Transverse colon (tissue), 4 donors: ENCODE data around the gene COX7B2. TPM values are rescaled to one million over a fixed set of nuclear protein-coding genes. Genes with fewer than 3 reads are reported as not detected.

Experiments
- DNase-seq: peaks from one replicate; pipeline ENCODE4 v3.0.0-alpha.2; 2019
- H3K27ac ChIP-seq, 4 donors: fragments of 200-600 bp; sonication (generic); 2 replicates each; pipeline ENCODE4 v1.5.1; 2016 to 2018; ENCODE audit warnings: inconsistent platforms in 4 of 4
- H3K27me3 ChIP-seq: fragments of 200-600 bp; sonication (generic); 2 replicates; pipeline ENCODE4 v1.5.1; 2017; ENCODE audit warnings: inconsistent platforms
- H3K36me3 ChIP-seq, 4 donors: fragments of 200-600 bp; sonication (generic); 2 replicates each; pipeline ENCODE4 v1.5.1; 2017 to 2019; ENCODE audit warnings: inconsistent platforms in 4 of 4
- H3K4me1 ChIP-seq, 4 donors: fragments of 200-600 bp; sonication (generic); 2 replicates each; pipeline ENCODE4 v1.5.1; 2017 to 2020; ENCODE audit warnings: inconsistent platforms in 4 of 4
- H3K4me3 ChIP-seq, 4 donors: fragments of 200-600 bp; sonication (generic); 1 replicate in 1 of 4; 2 replicates in 3 of 4; pipeline versions ENCODE4 v1.5.1 to v1.6.1; 2017 to 2019; ENCODE audit warnings: inconsistent platforms in 4 of 4
- H3K9me3 ChIP-seq, 2 donors: fragments of 200-600 bp; sonication (generic); 2 replicates each; pipeline ENCODE4 v1.5.1; 2017 to 2019; ENCODE audit warnings: inconsistent platforms in 2 of 2
- EP300 ChIP-seq: sonication (generic); formaldehyde crosslinking; IDR thresholded peaks from one replicate; pipeline ENCODE4 v1.6.1; 2017; ENCODE audit warnings: antibody characterized with exemption, low read depth
- POLR2A ChIP-seq: fragments of 450-650 bp; IDR thresholded peaks from one replicate; pipeline ENCODE4 v1.6.1; 2016; ENCODE audit warnings: antibody characterized with exemption, mild to moderate bottlenecking, moderate library complexity
- POLR2AphosphoS5 ChIP-seq, 3 donors: sonication (generic); formaldehyde crosslinking; IDR thresholded peaks; one replicate each; pipeline ENCODE4 v1.6.1; 2016; ENCODE audit warnings: antibody characterized with exemption in 3 of 3
- WGBS, 2 donors: methylation state at CpG; one replicate each; pipeline ENCODE4 v1.1.5; 2018; ENCODE audit warnings: low coverage in 1 of 2; 5-methylcytosine and 5-hydroxymethylcytosine counted together
- in situ Hi-C, 4 donors: fragments of 200-750 bp; cut with MboI; loops; one replicate each; pipeline versions ENCODE4 v1.15.0 to v1.15.1; 2017; ENCODE audit warnings: low sequenced_read_pairs in 3 of 4, low pct_ligation_motif_present in 1 of 4, low pct_unique_long_range_greater_than_20kb in 1 of 4
- intact Hi-C: fragments of 100-400 bp; cut with DNase I; formaldehyde crosslinking; loops from one replicate; pipeline ENCODE4 v1.15.1; 2023; ENCODE audit warnings: low total_unique reads
- total RNA-seq, 4 donors: library from RNA; depleted of rRNA; stranded (reverse); fragments of >200 nt; gene quantifications; one replicate each; pipeline ENCODE4 v1.1.0, GENCODE V29; 2016
- TF ChIP-seq, protein P1 (sequence below), 5 experiments: fragments of 200-600 bp in 3 of 5; fragments of 450-650 bp in 2 of 5; sonication (generic) in 3 of 5; IDR thresholded peaks; 1 replicate in 2 of 5; 2 replicates in 3 of 5; pipeline ENCODE4 v1.5.1; 2016 to 2017; ENCODE audit warnings: antibody characterized with exemption in 5 of 5, inconsistent platforms in 3 of 5, mild to moderate bottlenecking in 2 of 5, moderate library complexity in 1 of 5

The COX7B2 gene
- total RNA-seq, 4 donors from 2014 or later, result not detected

DNA sequence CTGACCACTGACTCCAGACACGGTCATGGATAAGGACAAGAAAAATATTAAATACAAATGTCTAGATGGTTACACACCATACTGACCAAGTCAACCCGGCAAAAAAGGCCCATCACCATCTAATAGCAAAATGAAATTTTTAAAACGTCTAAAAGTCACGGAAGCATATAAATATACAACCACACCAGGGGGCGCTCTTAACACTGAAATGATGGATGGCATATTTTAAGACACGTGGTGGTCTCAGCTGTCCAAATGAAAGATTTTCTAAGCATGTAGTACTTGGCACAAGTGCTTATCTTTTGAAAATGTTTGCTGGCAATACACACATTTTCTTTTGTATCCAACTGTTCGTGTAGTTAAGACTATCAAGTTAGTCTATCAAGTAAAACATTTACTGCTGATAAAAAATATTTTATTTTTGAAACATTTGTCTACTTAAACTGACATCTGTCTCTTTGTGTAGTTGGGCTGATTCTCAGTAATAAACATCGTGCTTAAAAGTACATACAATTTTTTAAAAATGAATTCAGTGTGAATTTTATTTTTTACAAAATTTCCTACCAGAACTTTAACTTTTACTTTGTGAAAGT is 64.6 kb downstream of the COX7B2 start:
- no peak for TF ChIP-seq POLR2A
- no peak for TF ChIP-seq EP300
- TF ChIP-seq, protein P1, sequence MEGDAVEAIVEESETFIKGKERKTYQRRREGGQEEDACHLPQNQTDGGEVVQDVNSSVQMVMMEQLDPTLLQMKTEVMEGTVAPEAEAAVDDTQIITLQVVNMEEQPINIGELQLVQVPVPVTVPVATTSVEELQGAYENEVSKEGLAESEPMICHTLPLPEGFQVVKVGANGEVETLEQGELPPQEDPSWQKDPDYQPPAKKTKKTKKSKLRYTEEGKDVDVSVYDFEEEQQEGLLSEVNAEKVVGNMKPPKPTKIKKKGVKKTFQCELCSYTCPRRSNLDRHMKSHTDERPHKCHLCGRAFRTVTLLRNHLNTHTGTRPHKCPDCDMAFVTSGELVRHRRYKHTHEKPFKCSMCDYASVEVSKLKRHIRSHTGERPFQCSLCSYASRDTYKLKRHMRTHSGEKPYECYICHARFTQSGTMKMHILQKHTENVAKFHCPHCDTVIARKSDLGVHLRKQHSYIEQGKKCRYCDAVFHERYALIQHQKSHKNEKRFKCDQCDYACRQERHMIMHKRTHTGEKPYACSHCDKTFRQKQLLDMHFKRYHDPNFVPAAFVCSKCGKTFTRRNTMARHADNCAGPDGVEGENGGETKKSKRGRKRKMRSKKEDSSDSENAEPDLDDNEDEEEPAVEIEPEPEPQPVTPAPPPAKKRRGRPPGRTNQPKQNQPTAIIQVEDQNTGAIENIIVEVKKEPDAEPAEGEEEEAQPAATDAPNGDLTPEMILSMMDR (IDR thresholded peaks at IDR 0.05), result peak; percentile 54 to 63 (median 59)
- TF ChIP-seq POLR2AphosphoS5 (IDR thresholded peaks at IDR 0.05), result no peak
- intact Hi-C loops (no loop called here), in situ Hi-C loops (no loop called here)
- no peaks in the 10 kb centered on the region for H3K36me3 ChIP-seq
- H3K4me3 ChIP-seq, result no peak overlapping the region
- WGBS, 2 donors, result 8 to 10% methylated on average over 8 of the region's 8 CpGs
- no peaks in the 10 kb centered on the region for H3K4me1 ChIP-seq
- no peaks in the 10 kb centered on the region for H3K27me3 ChIP-seq
- no peaks in the 10 kb centered on the region for H3K9me3 ChIP-seq
- no peak overlapping the region for H3K27ac ChIP-seq
- DNase-seq, result peak; percentile 12

DNA sequence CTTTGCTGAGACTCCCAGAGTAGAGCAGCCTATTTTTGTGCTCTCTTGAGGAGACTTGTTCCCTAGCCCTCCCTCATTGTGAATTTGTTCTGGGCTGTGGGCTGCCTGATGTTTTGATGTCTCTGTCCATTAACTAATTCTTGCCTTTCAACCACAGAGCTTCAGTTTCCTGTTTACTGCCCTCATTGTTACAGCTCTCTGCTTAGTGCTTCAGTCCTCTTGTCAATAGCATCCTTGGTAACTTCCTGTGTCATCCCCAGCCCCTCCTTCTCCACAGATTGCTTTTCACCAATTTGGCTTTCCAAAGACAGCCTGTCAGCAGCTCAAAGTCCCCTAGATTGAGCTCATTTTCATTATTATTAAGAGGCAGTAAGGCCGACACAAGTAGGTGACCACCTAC is 69.9 kb downstream of the COX7B2 start:
- H3K36me3 ChIP-seq, result no peaks in the 10 kb centered on the region
- DNase-seq, result no peak
- H3K4me3 ChIP-seq, result no peak overlapping the region
- intact Hi-C loops, result no loop called here
- TF ChIP-seq EP300 (no peak), POLR2AphosphoS5 (IDR thresholded peaks at IDR 0.05) (no peak), POLR2A (no peak)
- TF ChIP-seq, protein P1 (IDR thresholded peaks at IDR 0.05), result no peak
- no peak overlapping the region for H3K27ac ChIP-seq
- H3K27me3 ChIP-seq, result no peaks in the 10 kb centered on the region
- WGBS, 2 donors, result 85 to 86% methylated on average over 1 of the region's 1 CpG
- H3K9me3 ChIP-seq, result no peaks in the 10 kb centered on the region
- H3K4me1 ChIP-seq, result no peaks in the 10 kb centered on the region
- in situ Hi-C loops, result no loop called here

DNA sequence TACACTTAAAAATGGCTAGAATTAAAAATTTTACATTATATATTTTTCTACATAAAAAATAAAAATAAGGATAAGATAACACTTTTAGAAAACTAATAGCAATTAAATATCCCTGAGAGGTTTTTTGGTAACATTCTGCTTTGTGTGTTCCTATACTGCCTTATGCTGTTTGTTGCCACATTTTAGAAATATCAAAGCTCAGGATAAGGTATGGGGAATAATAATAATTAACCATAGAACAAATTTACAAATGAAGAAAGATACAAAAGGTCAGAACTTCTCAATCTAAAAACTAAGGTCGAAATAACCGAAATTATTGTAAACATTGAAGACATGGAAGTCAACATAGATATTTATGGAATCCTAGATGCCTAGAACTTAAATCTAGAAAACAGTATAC is 71.4 kb downstream of the COX7B2 start:
- Histone ChIP-seq H3K4me3 (no peak overlapping the region), H3K36me3 (no peaks in the 10 kb centered on the region), H3K27ac (no peak overlapping the region), H3K4me1 (no peaks in the 10 kb centered on the region), H3K27me3 (no peaks in the 10 kb centered on the region), H3K9me3 (no peaks in the 10 kb centered on the region)
- intact Hi-C loops, result no loop called here
- in situ Hi-C loops, result no loop called here
- TF ChIP-seq, protein P1 (IDR thresholded peaks at IDR 0.05), result no peak
- TF ChIP-seq POLR2AphosphoS5 (IDR thresholded peaks at IDR 0.05) (no peak), EP300 (no peak), POLR2A (no peak)
- no peak for DNase-seq
- WGBS, 2 donors, result 53 to 66% methylated on average over 2 of the region's 2 CpGs

DNA sequence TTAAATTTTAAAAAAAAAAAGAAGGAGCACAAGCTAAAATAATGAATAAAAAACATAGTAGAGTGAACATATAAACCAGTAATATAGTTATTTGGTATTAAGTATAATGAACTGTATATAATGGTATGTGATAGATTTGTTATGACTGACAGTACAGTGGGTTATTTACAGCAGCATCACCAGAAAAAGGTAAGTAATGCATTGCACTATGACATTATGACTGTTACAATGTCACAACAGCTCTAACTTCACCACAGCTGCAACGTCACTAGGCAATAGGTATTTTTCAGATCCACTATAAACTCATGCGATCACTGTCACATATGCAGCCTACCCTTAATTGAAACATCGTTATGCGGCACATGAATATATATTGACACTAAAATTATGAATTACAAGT is 72.5 kb downstream of the COX7B2 start:
- intact Hi-C loops, result no loop called here
- no peak for DNase-seq
- 77% methylated on average over 4 of the region's 4 CpGs for WGBS, 2 donors
- no peak overlapping the region for H3K27ac ChIP-seq
- H3K4me3 ChIP-seq, result no peak overlapping the region
- H3K4me1 ChIP-seq, result no peaks in the 10 kb centered on the region
- H3K36me3 ChIP-seq, result no peaks in the 10 kb centered on the region
- no peaks in the 10 kb centered on the region for H3K9me3 ChIP-seq
- TF ChIP-seq, protein P1 (IDR thresholded peaks at IDR 0.05), result no peak
- TF ChIP-seq POLR2AphosphoS5 (IDR thresholded peaks at IDR 0.05) (no peak), POLR2A (no peak), EP300 (no peak)
- in situ Hi-C loops, result no loop called here
- no peaks in the 10 kb centered on the region for H3K27me3 ChIP-seq
